Parathyroid adenoma (tissue), 2 donors: ENCODE measurements around the gene PCDH17.

ENCODE experiments used
- H2AFZ ChIP-seq: fragments of 300-600 bp; sonication (generic); one replicate; pipeline ENCODE4 v1.7.0; 2017; ENCODE audit warnings: antibody characterized with exemption, mild to moderate bottlenecking
- H3K27ac ChIP-seq: fragments of 300-600 bp; sonication (generic); one replicate; pipeline ENCODE4 v1.7.0; 2017
- H3K27me3 ChIP-seq: fragments of 300-600 bp; sonication (generic); one replicate; pipeline ENCODE4 v1.7.0; 2017; ENCODE audit warnings: low read length; ENCODE audit not compliant: control insufficient read depth, insufficient read depth
- H3K36me3 ChIP-seq: fragments of 300-600 bp; sonication (generic); one replicate; pipeline ENCODE4 v1.7.0; 2017; ENCODE audit warnings: low read length; ENCODE audit not compliant: control insufficient read depth, insufficient read depth
- H3K4me1 ChIP-seq: fragments of 300-600 bp; sonication (generic); one replicate; pipeline ENCODE4 v1.7.0; 2017; ENCODE audit warnings: control low read depth
- H3K4me2 ChIP-seq: fragments of 300-600 bp; sonication (generic); one replicate; pipeline ENCODE4 v1.7.0; 2017; ENCODE audit warnings: low read length
- H3K4me3 ChIP-seq: fragments of 300-600 bp; sonication (generic); one replicate; pipeline ENCODE4 v1.7.0; 2017; ENCODE audit warnings: low read depth, low read length
- H3K79me2 ChIP-seq: fragments of 300-600 bp; sonication (generic); one replicate; pipeline ENCODE4 v1.7.0; 2017; ENCODE audit warnings: control low read depth
- H3K9ac ChIP-seq: fragments of 300-600 bp; sonication (generic); one replicate; pipeline ENCODE4 v1.7.0; 2017; ENCODE audit warnings: mild to moderate bottlenecking
- H3K9me3 ChIP-seq: fragments of 300-600 bp; sonication (generic); one replicate; pipeline ENCODE4 v1.7.0; 2017; ENCODE audit warnings: low read length; ENCODE audit not compliant: control insufficient read depth
- CTCF ChIP-seq: fragments of 300-600 bp; sonication (generic); IDR thresholded peaks from one replicate; pipeline ENCODE4 v1.7.0; 2017; ENCODE audit warnings: antibody characterized with exemption, mild to moderate bottlenecking
- donor health status: primary hyperparathyroidism.

The PCDH17 gene

GRCh38 chr13:57724486-57725272, 93.1 kb downstream of the PCDH17 start:
- Histone ChIP-seq H3K27me3 (no peaks in the 10 kb centered on the region), H2AFZ (no peak overlapping the region), H3K4me3 (no peak overlapping the region), H3K27ac (no peak overlapping the region), H3K4me1 (no peaks in the 10 kb centered on the region), H3K9me3 (no peaks in the 10 kb centered on the region), H3K79me2 (no peaks in the 10 kb centered on the region), H3K9ac (no peak overlapping the region), H3K36me3 (no peaks in the 10 kb centered on the region), H3K4me2 (no peak overlapping the region)
- TF ChIP-seq CTCF: no peak

GRCh38 chr13:57725480-57725879, 93.9 kb downstream of the PCDH17 start:
- no peak overlapping the region for H3K9ac ChIP-seq
- no peaks in the 10 kb centered on the region for H3K79me2 ChIP-seq
- H3K27me3 ChIP-seq: no peaks in the 10 kb centered on the region
- H3K27ac ChIP-seq: no peak overlapping the region
- no peaks in the 10 kb centered on the region for H3K36me3 ChIP-seq
- no peak for TF ChIP-seq CTCF
- H3K9me3 ChIP-seq: no peaks in the 10 kb centered on the region
- H2AFZ ChIP-seq: no peak overlapping the region
- H3K4me3 ChIP-seq: no peak overlapping the region
- H3K4me2 ChIP-seq: no peak overlapping the region
- no peaks in the 10 kb centered on the region for H3K4me1 ChIP-seq

- Histone ChIP-seq H3K9me3 (no peaks in the 10 kb centered on the region), H3K4me3 (no peak overlapping the region)
Measured at GRCh38 chr13:57726981-57727380, 95.4 kb downstream of the PCDH17 start.

GRCh38 chr13:57734306-57734705, 102.8 kb downstream of the PCDH17 start:
- no peaks in the 10 kb centered on the region for H3K27me3 ChIP-seq
- H3K27ac ChIP-seq: no peak overlapping the region
- no peaks in the 10 kb centered on the region for H3K79me2 ChIP-seq

More at GRCh38 chr13:57726981-57727380, 95.4 kb downstream of the PCDH17 start:
- no peaks in the 10 kb centered on the region for H3K79me2 ChIP-seq
- H3K27ac ChIP-seq: no peak overlapping the region
- no peak overlapping the region for H3K9ac ChIP-seq
- TF ChIP-seq CTCF: no peak
- H3K27me3 ChIP-seq: no peaks in the 10 kb centered on the region
- H3K4me1 ChIP-seq: no peaks in the 10 kb centered on the region
- H3K4me2 ChIP-seq: no peak overlapping the region
- no peak overlapping the region for H2AFZ ChIP-seq
- H3K36me3 ChIP-seq: no peaks in the 10 kb centered on the region

More at GRCh38 chr13:57734306-57734705, 102.8 kb downstream of the PCDH17 start:
- Histone ChIP-seq H3K4me3 (no peak overlapping the region), H3K4me1 (no peaks in the 10 kb centered on the region), H3K9ac (no peak overlapping the region), H3K4me2 (no peak overlapping the region), H2AFZ (no peak overlapping the region), H3K36me3 (no peaks in the 10 kb centered on the region), H3K9me3 (no peaks in the 10 kb centered on the region)
- TF ChIP-seq CTCF: no peak
